LNCAP (cell line): Measurements from ENCODE around the gene SPNS3.

Experiments
- TF ChIP-seq, protein P1 (sequence below): fragments of 450-650 bp; IDR thresholded peaks from 2 replicates; pipeline ENCODE4 v1.5.1; 2017; ENCODE audit warnings: mild to moderate bottlenecking

The SPNS3 gene

DNA sequence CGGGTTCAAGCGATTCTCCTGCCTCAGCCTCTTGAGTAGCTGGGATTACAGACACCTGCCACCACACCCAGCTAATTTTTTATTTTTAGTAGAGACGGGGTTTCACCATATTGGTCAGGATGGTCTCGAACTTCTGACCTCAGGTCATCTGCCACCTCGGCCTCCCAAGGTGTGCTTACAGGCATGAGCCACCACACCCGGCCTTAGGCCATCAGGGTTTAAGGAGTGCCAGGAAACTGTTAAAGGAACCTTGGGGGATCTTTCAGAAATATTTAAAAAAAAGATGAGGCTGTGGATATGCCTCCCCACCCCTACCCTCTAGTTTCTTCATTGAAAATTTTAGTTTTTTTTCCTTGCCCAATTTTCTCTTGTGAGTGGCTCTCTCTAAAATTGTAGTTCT is 35.9 kb upstream of the SPNS3 start:
- TF ChIP-seq, protein P1, sequence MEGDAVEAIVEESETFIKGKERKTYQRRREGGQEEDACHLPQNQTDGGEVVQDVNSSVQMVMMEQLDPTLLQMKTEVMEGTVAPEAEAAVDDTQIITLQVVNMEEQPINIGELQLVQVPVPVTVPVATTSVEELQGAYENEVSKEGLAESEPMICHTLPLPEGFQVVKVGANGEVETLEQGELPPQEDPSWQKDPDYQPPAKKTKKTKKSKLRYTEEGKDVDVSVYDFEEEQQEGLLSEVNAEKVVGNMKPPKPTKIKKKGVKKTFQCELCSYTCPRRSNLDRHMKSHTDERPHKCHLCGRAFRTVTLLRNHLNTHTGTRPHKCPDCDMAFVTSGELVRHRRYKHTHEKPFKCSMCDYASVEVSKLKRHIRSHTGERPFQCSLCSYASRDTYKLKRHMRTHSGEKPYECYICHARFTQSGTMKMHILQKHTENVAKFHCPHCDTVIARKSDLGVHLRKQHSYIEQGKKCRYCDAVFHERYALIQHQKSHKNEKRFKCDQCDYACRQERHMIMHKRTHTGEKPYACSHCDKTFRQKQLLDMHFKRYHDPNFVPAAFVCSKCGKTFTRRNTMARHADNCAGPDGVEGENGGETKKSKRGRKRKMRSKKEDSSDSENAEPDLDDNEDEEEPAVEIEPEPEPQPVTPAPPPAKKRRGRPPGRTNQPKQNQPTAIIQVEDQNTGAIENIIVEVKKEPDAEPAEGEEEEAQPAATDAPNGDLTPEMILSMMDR = no peak

DNA sequence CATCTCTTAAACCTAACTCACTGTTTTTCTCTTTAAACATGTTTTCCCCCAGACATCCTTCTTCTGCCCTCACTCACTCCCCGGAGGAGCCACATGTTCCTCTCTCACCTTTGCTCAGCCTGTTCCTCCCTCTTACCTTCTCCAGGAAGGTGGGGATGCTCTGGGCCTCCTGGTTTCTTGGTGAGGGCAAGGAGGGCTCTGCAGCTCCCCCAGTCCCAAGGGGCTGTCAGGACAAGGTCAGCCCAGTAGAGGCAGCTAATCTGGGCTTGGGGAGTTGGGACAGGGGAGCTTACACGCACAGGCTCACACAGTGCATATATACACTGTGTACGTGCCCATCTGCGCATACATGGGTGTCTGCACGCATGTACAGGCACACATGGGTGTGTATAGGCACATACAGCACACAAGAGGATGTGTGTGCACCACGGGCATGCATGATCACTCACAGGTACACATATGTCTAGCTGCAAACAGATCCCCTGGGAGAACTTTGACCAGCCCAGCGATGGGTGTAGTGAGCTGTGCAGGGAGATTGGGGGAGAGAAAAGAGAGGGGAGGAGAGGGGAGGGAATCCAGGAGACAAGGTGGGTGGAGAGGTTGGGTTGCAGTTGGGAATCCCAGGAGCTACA is 28.6 kb upstream of the SPNS3 start:
- TF ChIP-seq, protein P1 = no peak

DNA sequence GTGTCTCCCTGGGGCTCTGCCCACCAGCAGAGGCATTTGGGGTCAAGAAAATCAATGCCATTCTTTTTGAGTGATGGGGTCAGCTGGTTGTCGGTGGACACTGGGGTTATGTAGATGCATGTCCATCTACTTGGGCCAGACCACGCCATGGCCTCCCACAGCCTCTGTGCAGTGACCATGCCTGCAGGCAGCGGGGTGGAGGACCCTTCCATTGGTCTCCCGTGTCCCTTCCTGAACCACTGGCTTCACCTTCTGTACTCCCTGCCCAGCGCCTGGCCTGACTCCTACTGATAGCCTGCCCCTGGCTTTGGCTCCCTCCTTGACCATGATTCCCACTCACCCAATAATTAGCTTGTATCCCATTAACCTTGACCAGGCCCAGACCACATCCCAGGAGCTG is 28.0 kb upstream of the SPNS3 start:
- TF ChIP-seq, protein P1 = no peak

DNA sequence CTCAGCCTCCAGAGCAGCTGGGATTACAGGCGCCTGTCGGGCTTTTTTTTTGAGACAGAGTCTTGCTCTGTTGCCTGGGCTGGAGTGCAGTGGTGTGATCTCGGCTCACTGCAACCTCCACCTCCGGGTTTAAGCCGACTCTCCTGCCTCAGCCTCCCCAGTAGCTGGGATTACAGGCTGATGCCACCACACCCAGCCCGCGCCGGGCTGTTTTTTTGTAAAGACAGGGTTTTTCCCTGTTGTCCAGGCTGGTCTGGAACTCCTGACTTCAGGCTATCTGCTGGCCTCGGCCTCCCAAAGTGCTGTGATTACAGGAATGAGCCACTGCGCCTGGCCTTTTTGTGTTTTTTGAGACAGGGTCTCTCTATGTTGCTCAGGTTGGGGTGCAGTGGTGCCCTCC is 27.4 kb upstream of the SPNS3 start:
- TF ChIP-seq, protein P1 = no peak

DNA sequence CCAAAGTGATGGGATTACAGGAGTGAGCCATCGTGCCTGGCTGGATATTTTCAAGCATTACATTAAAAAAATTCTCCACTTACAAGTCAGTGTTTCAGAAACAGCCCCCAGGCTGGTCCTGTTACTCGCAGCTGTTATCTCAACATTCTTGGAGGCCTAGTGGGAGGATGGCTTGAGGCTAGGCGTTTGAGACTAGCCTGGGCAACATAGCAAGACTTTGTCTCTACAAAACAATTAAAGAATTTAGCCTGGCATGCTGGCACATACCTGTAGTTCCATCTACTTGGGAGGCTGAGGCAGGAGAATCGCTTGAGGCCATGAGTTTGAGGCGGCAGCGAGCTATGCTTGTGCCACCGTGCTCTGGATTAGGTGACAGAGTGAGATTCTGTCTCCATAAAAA is 26.5 kb upstream of the SPNS3 start:
- TF ChIP-seq, protein P1 = no peak

DNA sequence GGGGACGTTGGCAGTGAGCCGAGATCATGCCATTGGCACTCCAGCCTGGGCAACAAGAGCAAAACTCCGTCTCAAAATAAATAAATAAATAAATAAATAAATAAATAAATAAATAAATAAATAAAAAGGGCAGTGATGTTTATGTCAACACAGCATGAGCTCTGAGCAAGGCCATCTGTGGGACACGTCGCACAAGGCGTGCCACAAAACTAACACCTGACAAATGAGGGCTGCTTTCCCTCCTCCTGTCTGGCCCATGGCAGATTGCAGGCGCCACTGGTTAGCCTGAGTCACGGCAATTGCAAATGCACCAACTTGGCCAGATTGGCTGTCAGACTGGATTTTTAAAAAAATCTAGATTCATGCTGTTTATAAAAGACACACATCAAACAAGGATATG is 25.9 kb upstream of the SPNS3 start:
- TF ChIP-seq, protein P1 = no peak

DNA sequence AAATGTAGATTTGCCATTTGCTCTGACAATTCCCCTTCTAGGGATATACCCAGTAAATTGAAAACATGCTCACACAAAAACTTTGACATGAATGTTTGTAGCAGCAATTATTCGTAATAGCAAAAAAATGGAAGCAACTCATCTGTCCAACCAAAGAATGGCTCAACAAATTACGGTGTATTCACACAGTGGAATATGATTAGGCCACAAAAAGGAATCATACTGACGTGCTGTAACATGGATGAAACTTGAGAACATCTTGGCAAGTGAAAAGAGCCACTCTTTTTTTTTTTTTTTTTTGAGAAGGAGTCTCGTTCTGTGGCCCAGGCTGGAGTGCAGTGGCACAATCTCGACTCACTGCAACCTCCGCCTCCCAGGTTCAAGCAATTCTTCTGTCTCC is 24.1 kb upstream of the SPNS3 start:
- TF ChIP-seq, protein P1 = no peak

DNA sequence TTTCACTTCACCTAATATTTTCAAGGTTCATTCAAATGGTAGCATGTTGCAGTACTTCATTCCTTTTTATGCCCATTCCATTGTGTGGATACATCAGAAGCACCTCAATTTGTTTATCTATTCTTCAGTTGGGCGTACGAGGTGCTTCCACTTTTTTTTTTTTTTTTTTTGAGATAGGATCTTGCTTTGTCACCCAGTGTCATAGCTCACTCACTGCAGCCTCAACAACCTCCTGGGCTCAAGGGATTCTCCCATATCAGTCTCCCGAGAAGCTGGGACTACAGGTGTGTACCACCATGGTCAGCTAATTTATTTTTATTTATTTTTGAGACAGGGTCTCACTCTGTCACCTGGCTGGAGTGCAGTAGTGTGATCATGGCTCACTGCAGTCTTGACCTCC is 22.5 kb upstream of the SPNS3 start:
- TF ChIP-seq, protein P1 = no peak
